ENCODE measurements around the gene ZBTB47.

The ZBTB47 gene

GRCh38 chr3:42666577-42666998 lies 13.1 kb downstream of the ZBTB47 start:
- DNase-seq: no peak

GRCh38 chr3:42667096-42667522 lies 13.6 kb downstream of the ZBTB47 start:
- no peak for DNase-seq

GRCh38 chr3:42667523-42668412 lies 14.3 kb downstream of the ZBTB47 start:
- no peak for DNase-seq

- no peak for DNase-seq
These were observed 14.9 kb downstream of the ZBTB47 start for GRCh38 chr3:42668413-42668760.

GRCh38 chr3:42668793-42669217 lies 15.3 kb downstream of the ZBTB47 start:
- DNase-seq: no peak

- DNase-seq: no peak
These were observed 16.6 kb downstream of the ZBTB47 start for GRCh38 chr3:42670051-42670576.

GRCh38 chr3:42670670-42671069 lies 17.2 kb downstream of the ZBTB47 start:
- DNase-seq: no peak

GRCh38 chr3:42672515-42672914 lies 19.0 kb downstream of the ZBTB47 start:
- DNase-seq: no peak

GRCh38 chr3:42673082-42673481 lies 19.6 kb downstream of the ZBTB47 start:
- no peak for DNase-seq

- no peak for DNase-seq
These were observed 20.6 kb downstream of the ZBTB47 start for GRCh38 chr3:42674146-42674545.

- DNase-seq: no peak
These were observed 22.4 kb downstream of the ZBTB47 start for GRCh38 chr3:42675909-42676308.

GRCh38 chr3:42678447-42678846 lies 24.9 kb downstream of the ZBTB47 start:
- DNase-seq: no peak

- DNase-seq: no peak
These were observed 26.8 kb downstream of the ZBTB47 start for GRCh38 chr3:42680271-42680670.

GRCh38 chr3:42680806-42681205 lies 27.3 kb downstream of the ZBTB47 start:
- DNase-seq: no peak

- DNase-seq: no peak
These were observed 28.0 kb downstream of the ZBTB47 start for GRCh38 chr3:42681361-42682038.

- DNase-seq: no peak
These were observed 29.0 kb downstream of the ZBTB47 start for GRCh38 chr3:42682301-42683070.

- peak in 1 of 2 donors; percentile 34 for DNase-seq
These were observed 30.5 kb downstream of the ZBTB47 start for GRCh38 chr3:42683875-42684598.

GRCh38 chr3:42684632-42685362 lies 31.3 kb downstream of the ZBTB47 start:
- DNase-seq: no peak

GRCh38 chr3:42685363-42685881 lies 31.9 kb downstream of the ZBTB47 start, which contains the start of gene KLHL40:
Gene KLHL40 (plus strand): TSS chr3:42685537. CDS start chr3:42685619, 82 bp downstream.
- DNase-seq: no peak

GRCh38 chr3:42685891-42686820 lies 32.7 kb downstream of the ZBTB47 start:
- no peak for DNase-seq
